Fibroblast of lung (primary cell): ENCODE results near the gene PDZD7. TPM values are rescaled to one million over a fixed set of nuclear protein-coding genes. Genes with fewer than 3 reads are reported as not detected.

ENCODE experiments used
- DNase-seq, 2 donors: peaks; one replicate each; pipeline versions ENCODE4 v3.0.0 to v3.0.0-alpha.2; 2010; ENCODE audit warnings: low read depth in 2 of 2
- H2AFZ ChIP-seq: 2 replicates; pipeline ENCODE4 v1.5.1; 2012; ENCODE audit warnings: low read length, control low read depth, inconsistent platforms
- H3K27ac ChIP-seq: 2 replicates; pipeline ENCODE4 v1.5.1; 2011; ENCODE audit warnings: low read length, control low read depth; ENCODE audit not compliant: insufficient read depth
- H3K27me3 ChIP-seq: 2 replicates; pipeline ENCODE4 v1.5.1; 2011; ENCODE audit warnings: mild to moderate bottlenecking, low read length; ENCODE audit not compliant: control insufficient read depth, insufficient read depth
- H3K36me3 ChIP-seq: 2 replicates; pipeline ENCODE4 v1.5.1; 2011; ENCODE audit warnings: low read length; ENCODE audit not compliant: control insufficient read depth, insufficient read depth
- H3K4me1 ChIP-seq: 2 replicates; pipeline ENCODE4 v1.5.1; 2011; ENCODE audit warnings: low read length; ENCODE audit not compliant: control insufficient read depth, insufficient read depth; ENCODE audit errors: extremely low read depth
- H3K4me2 ChIP-seq: 2 replicates; pipeline ENCODE4 v1.5.1; 2011; ENCODE audit warnings: low read length, control low read depth; ENCODE audit not compliant: insufficient read depth; ENCODE audit errors: extremely low read depth
- H3K4me3 ChIP-seq, 4 experiments: fragments of 200-600 bp in 1 of 4; sonication (generic) in 1 of 4; replicated peaks in 1 of 4; 2 replicates each; pipeline ENCODE4 v1.5.1; 2011 to 2016; ENCODE audit warnings: low read length in 4 of 4, low read depth in 3 of 4, mild to moderate bottlenecking in 3 of 4, control low read depth in 2 of 4, inconsistent platforms in 1 of 4, mixed read lengths in 1 of 4; ENCODE audit not compliant: insufficient read depth in 1 of 4; ENCODE audit errors: control extremely low read depth in 1 of 4
- H3K79me2 ChIP-seq: 2 replicates; pipeline ENCODE4 v1.5.1; 2012; ENCODE audit warnings: mild to moderate bottlenecking, low read length, inconsistent platforms; ENCODE audit not compliant: control insufficient read depth, insufficient read depth
- H3K9ac ChIP-seq: 2 replicates; pipeline ENCODE4 v1.5.1; 2011; ENCODE audit warnings: mild to moderate bottlenecking, low read length, control low read depth; ENCODE audit not compliant: insufficient read depth
- H3K9me3 ChIP-seq: 2 replicates; pipeline ENCODE4 v1.5.1; 2012; ENCODE audit warnings: low read depth, low read length; ENCODE audit not compliant: control insufficient read depth, insufficient read depth
- H4K20me1 ChIP-seq: 2 replicates; pipeline ENCODE4 v1.5.1; 2011; ENCODE audit warnings: low read length; ENCODE audit not compliant: control insufficient read depth, insufficient read depth; ENCODE audit errors: extremely low read depth
- CTCF ChIP-seq, 2 donors: IDR thresholded peaks in 1 of 2; conservative IDR thresholded peaks in 1 of 2; 1 replicate in 1 of 2; 2 replicates in 1 of 2; pipeline ENCODE4 v1.5.1; 2011 to 2012; ENCODE audit warnings: low read length in 2 of 2, control low read depth in 1 of 2, inconsistent platforms in 1 of 2, low read depth in 1 of 2, mild to moderate bottlenecking in 1 of 2
- EZH2 ChIP-seq: IDR thresholded peaks from 2 replicates; pipeline ENCODE4 v1.5.1; 2012; ENCODE audit warnings: low read length, control low read depth, mild to moderate bottlenecking; ENCODE audit errors: missing control alignments
- polyA plus RNA-seq, 2 donors: library from polyadenylated mRNA; depleted of rRNA in 1 of 2; stranded (reverse) in 1 of 2; unstranded in 1 of 2; fragments of >200 nt; gene quantifications; 2 replicates each; pipeline ENCODE4 v1.2.1, GENCODE V29; 2011 to 2012; ENCODE audit warnings: missing spikeins in 1 of 2
- total RNA-seq: library from RNA; depleted of rRNA; stranded (reverse); fragments of >200 nt; gene quantifications from 2 replicates; pipeline ENCODE4 v1.2.1, GENCODE V29; 2014

PDZD7 gene
- total and polyA plus RNA-seq, 2 donors (not counting 1 experiment from before 2014, with no cell fraction given): 0.42 to 1.3 TPM

- peaks cover 6% of the 10 kb centered on the region for H3K4me1 ChIP-seq
- DNase-seq: no peak
- H3K9ac ChIP-seq: no peak overlapping the region
- H3K27me3 ChIP-seq: no peaks in the 10 kb centered on the region
- H4K20me1 ChIP-seq: no peaks in the 10 kb centered on the region
- H3K4me3 ChIP-seq: no peak overlapping the region
- no peak overlapping the region for H3K4me2 ChIP-seq
- H3K79me2 ChIP-seq: peaks cover 15% of the 10 kb centered on the region
- no peak overlapping the region for H2AFZ ChIP-seq
- H3K36me3 ChIP-seq: peaks cover 9% of the 10 kb centered on the region
- H3K27ac ChIP-seq: no peak overlapping the region
- no peaks in the 10 kb centered on the region for H3K9me3 ChIP-seq
- TF ChIP-seq CTCF (conservative IDR thresholded peaks at IDR 0.05 in 1 of 2, IDR thresholded peaks at IDR 0.05 in 1 of 2; ENCODE audit: low read depth in 1 of 2, low read length in 2 of 2) (no peak), EZH2 (no peak)
Observed at GRCh38 chr10:100982916-100983830, 47.8 kb downstream of the PDZD7 start.

GRCh38 chr10:100981178-100981772 lies 49.7 kb downstream of the PDZD7 start:
- H4K20me1 ChIP-seq: no peaks in the 10 kb centered on the region
- no peaks in the 10 kb centered on the region for H3K27me3 ChIP-seq
- H3K4me3 ChIP-seq: no peak overlapping the region
- peaks cover 9% of the 10 kb centered on the region for H3K36me3 ChIP-seq
- no peaks in the 10 kb centered on the region for H3K4me1 ChIP-seq
- no peak for DNase-seq
- H3K9ac ChIP-seq: no peak overlapping the region
- H3K9me3 ChIP-seq: no peaks in the 10 kb centered on the region
- no peak overlapping the region for H3K4me2 ChIP-seq
- H2AFZ ChIP-seq: no peak overlapping the region
- no peak for TF ChIP-seq EZH2
- TF ChIP-seq CTCF (conservative IDR thresholded peaks at IDR 0.05 in 1 of 2, IDR thresholded peaks at IDR 0.05 in 1 of 2; ENCODE audit: low read depth in 1 of 2, low read length in 2 of 2): no peak
- H3K79me2 ChIP-seq: no peaks in the 10 kb centered on the region
- H3K27ac ChIP-seq: no peak overlapping the region

- H4K20me1 ChIP-seq: no peaks in the 10 kb centered on the region
- no peak overlapping the region for H3K4me3 ChIP-seq
- H3K4me1 ChIP-seq: no peaks in the 10 kb centered on the region
- H3K36me3 ChIP-seq: peaks cover 9% of the 10 kb centered on the region
- H3K79me2 ChIP-seq: no peaks in the 10 kb centered on the region
- no peak overlapping the region for H3K9ac ChIP-seq
- no peaks in the 10 kb centered on the region for H3K27me3 ChIP-seq
- H3K9me3 ChIP-seq: no peaks in the 10 kb centered on the region
- no peak overlapping the region for H3K27ac ChIP-seq
- DNase-seq: no peak
- no peak overlapping the region for H2AFZ ChIP-seq
- no peak for TF ChIP-seq CTCF (conservative IDR thresholded peaks at IDR 0.05 in 1 of 2, IDR thresholded peaks at IDR 0.05 in 1 of 2; ENCODE audit: low read depth in 1 of 2, low read length in 2 of 2)
- no peak for TF ChIP-seq EZH2
- H3K4me2 ChIP-seq: no peak overlapping the region
Observed at GRCh38 chr10:100980711-100981110, 50.2 kb downstream of the PDZD7 start.
